GM21360 (cell line): ENCODE results near the gene SIGLEC5.

ENCODE experiments used
- ATAC-seq: cut with Tn5 transposase; IDR thresholded peaks from one replicate; pipeline ENCODE4 v1.9.1; 2021; ENCODE audit warnings: mild to moderate bottlenecking, moderate library complexity; ENCODE audit not compliant: unreplicated experiment

Gene SIGLEC5

GRCh38 chr19:51628153-51628939 is 1.9 kb downstream of the SIGLEC5 start:
- no peak for ATAC-seq

- no peak for ATAC-seq
These were observed 2.6 kb downstream of the SIGLEC5 start for GRCh38 chr19:51627491-51628138.

GRCh38 chr19:51626675-51627074 is 3.5 kb downstream of the SIGLEC5 start:
- no peak for ATAC-seq

GRCh38 chr19:51621178-51621577 is 9.0 kb downstream of the SIGLEC5 start:
- ATAC-seq = no peak

- no peak for ATAC-seq
These were observed 14.2 kb downstream of the SIGLEC5 start for GRCh38 chr19:51615991-51616390.

GRCh38 chr19:51614789-51615188 is 15.4 kb downstream of the SIGLEC5 start:
- ATAC-seq = no peak

- ATAC-seq = no peak
These were observed 19.6 kb downstream of the SIGLEC5 start for GRCh38 chr19:51610576-51610975.

GRCh38 chr19:51607920-51608562 is 22.2 kb downstream of the SIGLEC5 start:
- no peak for ATAC-seq

GRCh38 chr19:51607077-51607476 is 23.1 kb downstream of the SIGLEC5 start:
- peak; percentile 89 for ATAC-seq

- no peak for ATAC-seq
These were observed 27.9 kb downstream of the SIGLEC5 start for GRCh38 chr19:51602189-51602854.

GRCh38 chr19:51600940-51601580 is 29.1 kb downstream of the SIGLEC5 start:
- no peak for ATAC-seq

- ATAC-seq = no peak
These were observed 31.1 kb downstream of the SIGLEC5 start for GRCh38 chr19:51599084-51599483.

GRCh38 chr19:51598159-51598915 is 31.9 kb downstream of the SIGLEC5 start:
- ATAC-seq = no peak

- ATAC-seq = no peak
These were observed 34.7 kb downstream of the SIGLEC5 start for GRCh38 chr19:51595190-51596175.

GRCh38 chr19:51594774-51595109 is 35.5 kb downstream of the SIGLEC5 start:
- ATAC-seq = no peak

- peak; percentile 95 for ATAC-seq
These were observed 36.0 kb downstream of the SIGLEC5 start for GRCh38 chr19:51593969-51594773.

GRCh38 chr19:51593138-51593890 is 36.9 kb downstream of the SIGLEC5 start:
- ATAC-seq = no peak

- ATAC-seq = no peak
These were observed 37.7 kb downstream of the SIGLEC5 start for GRCh38 chr19:51592521-51592920.
